H1 (cell line): Measurements from ENCODE around the gene CCDC88C. TPM values are rescaled to one million over a fixed set of nuclear protein-coding genes. Genes with fewer than 3 reads are reported as not detected.

ENCODE experiments used
- CTCF ChIA-PET: fragments of 300-600 bp; sonication (Branson Sonifier 250); formaldehyde crosslinking; loops from one replicate; lab custom pipeline; 2021; ENCODE audit not compliant: partially characterized antibody; lab: Charles Lee
- POLR2A ChIA-PET: fragments of 300-600 bp; sonication (Branson Sonifier 250); formaldehyde crosslinking; loops from one replicate; lab custom pipeline; 2021; ENCODE audit warnings: inconsistent platforms; ENCODE audit not compliant: partially characterized antibody; lab: Charles Lee
- DNase-seq, 2 experiments: peaks; one replicate each; pipeline versions ENCODE4 v3.0.0 to v3.0.0-alpha.2; 2010 to 2022; ENCODE audit warnings: low spot score in 2 of 2, low read depth in 1 of 2, mixed read lengths in 1 of 2
- FAIRE-seq: peaks from 2 replicates; lab custom pipeline; 2011; peaks lifted over from hg19 to GRCh38; lab: Jason Lieb, UNC
- H2AFZ ChIP-seq: 2 replicates; pipeline ENCODE4 v1.8.1; 2012; ENCODE audit warnings: low read length, inconsistent platforms
- H2AK5ac ChIP-seq: 2 replicates; pipeline ENCODE4 v1.6.1; 2013; ENCODE audit warnings: low read depth, low read length
- H2BK120ac ChIP-seq: replicated peaks from 2 replicates; pipeline ENCODE3; 2013; ENCODE audit warnings: low read depth, low read length, inconsistent platforms
- H2BK12ac ChIP-seq: 2 replicates; pipeline ENCODE4 v1.6.1; 2013; ENCODE audit warnings: low read depth, low read length
- H2BK15ac ChIP-seq: 2 replicates; pipeline ENCODE4 v1.6.1; 2013; ENCODE audit warnings: low read length
- H2BK20ac ChIP-seq: 2 replicates; pipeline ENCODE4 v1.6.1; 2013; ENCODE audit warnings: low read length
- H2BK5ac ChIP-seq: 2 replicates; pipeline ENCODE4 v1.6.1; 2013; ENCODE audit warnings: low read depth, low read length
- H3K14ac ChIP-seq: 2 replicates; pipeline ENCODE4 v1.6.1; 2013; ENCODE audit warnings: inconsistent platforms; ENCODE audit not compliant: insufficient read length
- H3K18ac ChIP-seq: 2 replicates; pipeline ENCODE4 v1.6.1; 2013; ENCODE audit warnings: low read length; ENCODE audit errors: extremely low read depth
- H3K23ac ChIP-seq: 2 replicates; pipeline ENCODE4 v1.6.1; 2013; ENCODE audit warnings: inconsistent platforms; ENCODE audit not compliant: insufficient read length
- H3K23me2 ChIP-seq: 2 replicates; pipeline ENCODE4 v1.6.1; 2013; ENCODE audit warnings: low read depth, low read length
- H3K27ac ChIP-seq: 2 replicates; pipeline ENCODE4 v1.6.1; 2011; ENCODE audit warnings: low read depth, low read length, inconsistent platforms
- H3K27me3 ChIP-seq, 4 experiments: replicated peaks in 1 of 4; 1 replicate in 1 of 4; 2 replicates in 3 of 4; pipeline versions ENCODE4 v1.6.1 to v1.8.1; 2011 to 2013; ENCODE audit warnings: low read length in 3 of 4, mild to moderate bottlenecking in 3 of 4, inconsistent platforms in 2 of 4, mixed read lengths in 2 of 4, moderate library complexity in 1 of 4; ENCODE audit not compliant: control insufficient read depth in 3 of 4, insufficient read depth in 3 of 4; ENCODE audit errors: extremely low read depth in 1 of 4
- H3K36me3 ChIP-seq, 4 experiments: 2 replicates each; pipeline versions ENCODE4 v1.6.1 to v1.8.1; 2011 to 2013; ENCODE audit warnings: mild to moderate bottlenecking in 4 of 4, low read length in 3 of 4, moderate library complexity in 2 of 4, control low read depth in 1 of 4, inconsistent platforms in 1 of 4; ENCODE audit not compliant: insufficient read depth in 4 of 4, control insufficient read depth in 2 of 4
- H3K4ac ChIP-seq: replicated peaks from 2 replicates; pipeline ENCODE3; 2013; ENCODE audit warnings: low read length, low read depth, mixed read lengths, inconsistent platforms; ENCODE audit not compliant: insufficient read length
- H3K4me1 ChIP-seq, 4 experiments: replicated peaks in 1 of 4; 1 replicate in 1 of 4; 2 replicates in 3 of 4; pipeline versions ENCODE4 v1.6.1 to v1.8.1; 2011 to 2013; ENCODE audit warnings: low read length in 3 of 4, inconsistent platforms in 2 of 4, mixed read lengths in 1 of 4; ENCODE audit not compliant: insufficient read depth in 4 of 4, control insufficient read depth in 3 of 4
- H3K4me2 ChIP-seq, 2 experiments: 2 replicates each; pipeline versions ENCODE4 v1.6.1 to v1.8.1; 2011 to 2013; ENCODE audit warnings: low read depth in 2 of 2, low read length in 2 of 2, control low read depth in 1 of 2, inconsistent platforms in 1 of 2, mild to moderate bottlenecking in 1 of 2; ENCODE audit not compliant: insufficient read depth in 1 of 2
- H3K4me3 ChIP-seq, 4 experiments: fragments of 200-600, 300-600 bp in 1 of 4; sonication (generic), shearing (Covaris generic), sonication (Bioruptor Twin) in 1 of 4; 2 replicates each; pipeline versions ENCODE4 v1.5.1 to v1.8.1; 2011 to 2016; ENCODE audit warnings: low read length in 4 of 4, low read depth in 3 of 4, control low read depth in 2 of 4, inconsistent platforms in 2 of 4, mild to moderate bottlenecking in 2 of 4, mixed read lengths in 1 of 4, moderate library complexity in 1 of 4; ENCODE audit not compliant: insufficient read depth in 2 of 4; ENCODE audit errors: extremely low read depth in 1 of 4
- H3K56ac ChIP-seq: replicated peaks from 2 replicates; pipeline ENCODE3; 2013; ENCODE audit warnings: low read depth, mild to moderate bottlenecking, mixed read lengths, low read length, inconsistent platforms; ENCODE audit not compliant: insufficient read length
- H3K79me1 ChIP-seq: 2 replicates; pipeline ENCODE4 v1.6.1; 2013; ENCODE audit warnings: low read depth, low read length, control low read depth
- H3K79me2 ChIP-seq, 2 experiments: 2 replicates each; pipeline versions ENCODE4 v1.6.1 to v1.8.1; 2012 to 2013; ENCODE audit warnings: low read length in 2 of 2, mild to moderate bottlenecking in 2 of 2, inconsistent platforms in 1 of 2; ENCODE audit not compliant: insufficient read depth in 2 of 2, control insufficient read depth in 1 of 2
- H3K9ac ChIP-seq, 4 experiments: replicated peaks in 1 of 4; 1 replicate in 1 of 4; 2 replicates in 3 of 4; pipeline versions ENCODE4 v1.6.1 to v1.8.1; 2011 to 2013; ENCODE audit warnings: low read depth in 3 of 4, low read length in 3 of 4, control low read depth in 2 of 4, mild to moderate bottlenecking in 2 of 4, moderate library complexity in 2 of 4, inconsistent platforms in 1 of 4; ENCODE audit errors: extremely low read depth in 1 of 4
- H3K9me3 ChIP-seq, 2 experiments: 2 replicates each; pipeline versions ENCODE4 v1.6.1 to v1.8.1; 2012 to 2013; ENCODE audit warnings: mild to moderate bottlenecking in 2 of 2, moderate library complexity in 2 of 2, control low read depth in 1 of 2, inconsistent platforms in 1 of 2, low read depth in 1 of 2, low read length in 1 of 2, mixed read lengths in 1 of 2; ENCODE audit not compliant: insufficient read depth in 2 of 2
- H4K20me1 ChIP-seq, 2 experiments: replicated peaks in 1 of 2; 2 replicates each; pipeline versions ENCODE3 to v1.8.1; 2011 to 2013; ENCODE audit warnings: inconsistent platforms in 2 of 2, low read length in 2 of 2, mild to moderate bottlenecking in 1 of 2; ENCODE audit not compliant: insufficient read depth in 2 of 2, control insufficient read depth in 1 of 2
- H4K5ac ChIP-seq: 2 replicates; pipeline ENCODE4 v1.6.1; 2013; ENCODE audit warnings: low read length, low read depth, mixed read lengths, inconsistent platforms; ENCODE audit not compliant: insufficient read length
- H4K8ac ChIP-seq: 2 replicates; pipeline ENCODE4 v1.8.0; 2013; ENCODE audit warnings: mild to moderate bottlenecking, moderate library complexity, low read length, inconsistent platforms; ENCODE audit not compliant: insufficient read depth; ENCODE audit errors: extremely low read depth
- H4K91ac ChIP-seq: replicated peaks from 2 replicates; pipeline ENCODE3; 2013; ENCODE audit warnings: low read length, mixed read lengths, inconsistent platforms; ENCODE audit not compliant: insufficient read length
- CTBP2 ChIP-seq: IDR thresholded peaks from 2 replicates; pipeline ENCODE4 v1.7.0; 2011; ENCODE audit warnings: borderline replicate concordance, mild to moderate bottlenecking, moderate library complexity, mixed read lengths, low read length; ENCODE audit not compliant: insufficient read depth, insufficient read length
- EP300 ChIP-seq, 2 experiments: IDR thresholded peaks; 1 replicate in 1 of 2; 2 replicates in 1 of 2; pipeline ENCODE4 v1.6.1; 2011 to 2012; ENCODE audit warnings: low read depth in 2 of 2, low read length in 2 of 2, mild to moderate bottlenecking in 2 of 2, borderline replicate concordance in 1 of 2, inconsistent platforms in 1 of 2, moderate library complexity in 1 of 2
- HDAC2 ChIP-seq, 2 experiments: fragments of 300-600 bp in 1 of 2; sonication (generic) in 1 of 2; IDR thresholded peaks; 2 replicates each; pipeline ENCODE4 v1.6.1; 2011 to 2012; ENCODE audit warnings: low read depth in 2 of 2, low read length in 2 of 2, mild to moderate bottlenecking in 2 of 2, moderate library complexity in 2 of 2, borderline replicate concordance in 1 of 2, inconsistent platforms in 1 of 2
- NRF1 ChIP-seq: IDR thresholded peaks from 2 replicates; pipeline ENCODE4 v1.6.1; 2011; ENCODE audit warnings: mild to moderate bottlenecking, low read depth, low read length, improper control_type of control experiment
- SAP30 ChIP-seq: fragments of 300-600 bp; sonication (generic); IDR thresholded peaks from 2 replicates; pipeline ENCODE4 v1.7.1; 2012; ENCODE audit warnings: low read length, moderate library complexity, mild to moderate bottlenecking, inconsistent platforms; ENCODE audit not compliant: insufficient read depth, insufficient replicate concordance
- SP2 ChIP-seq: IDR thresholded peaks from 2 replicates; pipeline ENCODE4 v1.6.1; 2012; ENCODE audit warnings: mild to moderate bottlenecking, low read length, inconsistent platforms
- WGBS, 2 experiments: shearing (Covaris generic) in 1 of 2; methylation state at CpG; one replicate each; pipeline versions ENCODE4 v1.1.6 to v1.1.7; 2013 to 2015; ENCODE audit warnings: low lambda C conversion rate in 2 of 2, mixed read lengths in 2 of 2, inconsistent platforms in 1 of 2, low coverage in 1 of 2, missing lambda C conversion rate in 1 of 2; ENCODE audit not compliant: insufficient replicate concordance in 2 of 2, insufficient coverage in 1 of 2, insufficient read length in 1 of 2; ENCODE audit errors: extremely low coverage in 1 of 2, missing lambda C conversion rate in 1 of 2; 5-methylcytosine and 5-hydroxymethylcytosine counted together
- polyA plus RNA-seq, 7 experiments: library from polyadenylated mRNA; depleted of rRNA in 3 of 7; stranded (reverse) in 5 of 7; unstranded in 2 of 7; fragments of >200 nt in 5 of 7; fragments of 200-250 nt in 2 of 7; gene quantifications; 1 replicate in 5 of 7; 2 replicates in 1 of 7; 4 replicates in 1 of 7; pipeline versions ENCODE4 v1.2.1 to v1.2.3, GENCODE V29; 2011 to 2013; ENCODE audit warnings: missing spikeins in 2 of 7, mixed read lengths in 2 of 7
- total RNA-seq: library from RNA; stranded (reverse); fragmentation: NEBNext Ultra II Directional; extraction: Animal tissue kit (Norgen Biotek cat#: 25700); gene quantifications from 2 replicates; pipeline ENCODE4 v1.2.1, GENCODE V29; 2021
- TF ChIP-seq, protein P1 (sequence below): IDR thresholded peaks from 2 replicates; pipeline ENCODE4 v1.6.1; 2012; ENCODE audit warnings: low read length, inconsistent platforms

CCDC88C gene
- total and polyA plus RNA-seq, 2 of the 8 experiments (the other 6 are each of a cell fraction or from before 2014, with no cell fraction given), result 10.3 to 57.7 TPM

DNA sequence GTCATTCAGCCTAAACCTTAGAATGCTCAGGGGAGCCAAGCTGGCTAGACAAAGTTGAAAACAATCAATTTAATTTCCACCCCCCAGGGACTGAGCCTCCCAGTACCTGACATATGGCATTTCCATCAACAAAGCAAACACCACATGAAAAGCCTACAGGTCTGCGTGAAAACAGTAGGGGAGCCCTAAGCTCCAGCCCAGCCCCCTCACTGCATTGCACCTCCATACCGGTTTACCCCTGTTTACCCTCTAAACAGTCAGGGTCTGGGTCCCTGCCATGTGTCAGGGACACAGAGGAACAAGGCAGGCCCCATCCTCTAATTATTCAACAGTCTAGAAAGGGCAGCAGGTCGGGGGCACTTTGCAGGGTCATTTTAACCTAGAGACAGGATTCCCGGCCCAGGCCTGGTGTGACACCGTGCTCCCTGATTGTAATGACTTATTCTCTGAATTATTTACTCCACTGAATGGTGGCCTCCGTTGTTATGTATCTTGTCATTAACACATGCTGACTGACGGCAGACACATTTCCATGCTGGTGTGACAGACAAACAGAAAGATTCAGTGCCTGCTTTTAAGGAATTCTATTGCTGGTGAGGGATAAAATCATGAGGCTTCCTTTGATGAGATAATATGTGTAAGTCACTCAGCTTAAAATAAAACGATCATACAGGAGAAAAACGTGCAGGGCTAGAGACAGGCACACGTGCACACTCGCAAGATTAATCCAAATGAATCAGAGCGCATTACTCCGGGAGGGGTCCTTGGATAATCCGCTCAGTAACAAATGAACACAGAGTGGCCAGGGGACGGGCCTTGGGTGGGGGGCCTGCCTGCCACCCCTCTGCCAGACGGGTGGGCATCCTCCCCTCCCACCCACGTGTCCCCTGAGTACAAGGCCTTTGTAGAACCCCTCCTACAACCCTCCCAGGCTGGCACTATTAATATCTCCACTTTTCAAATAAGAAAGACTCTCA, 23.2 kb downstream of the CCDC88C start:
- Histone ChIP-seq H3K23ac (no peak overlapping the region), H2AK5ac (peak overlapping the region; percentile 29; the same call in 1 of the 2 replicates), H4K8ac (no peak overlapping the region), H3K27ac (no peak overlapping the region), H3K4me1 (peaks cover 37 to 61% (median 47%) of the 10 kb centered on the region in 4 experiments), H2BK20ac (no peak overlapping the region), H3K56ac (no peak overlapping the region), H3K9ac (no peak overlapping the region; a peak in 1 of 7 replicates), H4K91ac (peak overlapping the region; percentile 13), H2BK5ac (peak overlapping the region; percentile 69; the same call in 1 of the 2 replicates), H2BK12ac (peak overlapping the region; percentile 10; the same call in 1 of the 2 replicates), H3K4me2 (peak overlapping the region; percentile 46 to 67), H3K9me3 (no peaks in the 10 kb centered on the region), H3K27me3 (no peaks in the 10 kb centered on the region), H3K36me3 (no peaks in the 10 kb centered on the region), H3K23me2 (peaks cover 2% of the 10 kb centered on the region; the same call in 1 of the 2 replicates), H2BK120ac (no peak overlapping the region), H3K79me1 (peaks cover 31% of the 10 kb centered on the region), H3K14ac (no peak overlapping the region), H3K4ac (no peak overlapping the region), H2BK15ac (no peak overlapping the region), H4K5ac (no peak overlapping the region), H3K4me3 (peak overlapping the region in 1 of 4 experiments; percentile 33; a peak in 2 of 8 replicates), H3K79me2 (peaks cover 6 to 91% of the 10 kb centered on the region in 2 experiments), H4K20me1 (peaks cover 2 to 6% of the 10 kb centered on the region in 2 experiments), H3K18ac (no peak overlapping the region), H2AFZ (no peak overlapping the region)
- no peak for DNase-seq
- CTCF ChIA-PET, result interaction anchor here (1.1 to 6.7 kb wide), 8 partner anchors 16 to 71 kb away, joined by 3 to 31 read pairs (median 7); no protein-coding TSS in a partner anchor
- POLR2A ChIA-PET, result interaction anchor here (1.3 to 7.4 kb wide), 5 partner anchors 11 to 36 kb away, joined by 4 to 66 read pairs (median 5); partner anchors contain the start of gene CCDC88C
- no peak for FAIRE-seq
- 58% methylated on average over 16 of the region's 17 CpGs; no CpG with 5 or more reads in 1 of the 2 experiments for WGBS, 2 experiments
- TF ChIP-seq NRF1, result no peak
- peak in 1 of 2 experiments; percentile 34; a peak in 1 of 3 replicates for TF ChIP-seq EP300 (IDR thresholded peaks at IDR 0.05; ENCODE audit: borderline replicate concordance in 1 of 2, low read depth in 2 of 2, low read length in 2 of 2)
- no peak for TF ChIP-seq SP2
- no peak for TF ChIP-seq HDAC2 (IDR thresholded peaks at IDR 0.05; ENCODE audit: borderline replicate concordance in 1 of 2, low read depth in 2 of 2, low read length in 2 of 2)
- TF ChIP-seq, protein P1, sequence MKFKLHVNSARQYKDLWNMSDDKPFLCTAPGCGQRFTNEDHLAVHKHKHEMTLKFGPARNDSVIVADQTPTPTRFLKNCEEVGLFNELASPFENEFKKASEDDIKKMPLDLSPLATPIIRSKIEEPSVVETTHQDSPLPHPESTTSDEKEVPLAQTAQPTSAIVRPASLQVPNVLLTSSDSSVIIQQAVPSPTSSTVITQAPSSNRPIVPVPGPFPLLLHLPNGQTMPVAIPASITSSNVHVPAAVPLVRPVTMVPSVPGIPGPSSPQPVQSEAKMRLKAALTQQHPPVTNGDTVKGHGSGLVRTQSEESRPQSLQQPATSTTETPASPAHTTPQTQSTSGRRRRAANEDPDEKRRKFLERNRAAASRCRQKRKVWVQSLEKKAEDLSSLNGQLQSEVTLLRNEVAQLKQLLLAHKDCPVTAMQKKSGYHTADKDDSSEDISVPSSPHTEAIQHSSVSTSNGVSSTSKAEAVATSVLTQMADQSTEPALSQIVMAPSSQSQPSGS, result no peak
- peak; percentile 49 for TF ChIP-seq SAP30
- TF ChIP-seq CTBP2, result no peak
